Peyer's patch (tissue), 4 donors: Measurements from ENCODE around the gene USH2A. TPM values are rescaled to one million over a fixed set of nuclear protein-coding genes. Genes with fewer than 3 reads are reported as not detected.
"Not testable (repeated sequence)": the region's sequence is repeated elsewhere in the genome, so short reads cannot be mapped to it uniquely, and the experiment has no call there.

ENCODE experiments used
- DNase-seq, 3 donors: peaks; one replicate each; pipeline ENCODE4 v3.0.0-alpha.2; 2017 to 2019
- H3K27ac ChIP-seq, 4 donors: fragments of 200-600 bp; sonication (generic); one replicate each; pipeline ENCODE4 v1.5.1; 2016 to 2019
- H3K27me3 ChIP-seq, 2 donors: fragments of 200-600 bp; sonication (generic); one replicate each; pipeline ENCODE4 v1.5.1; 2019
- H3K36me3 ChIP-seq, 3 donors: fragments of 200-600 bp; sonication (generic); one replicate each; pipeline ENCODE4 v1.5.1; 2016 to 2019
- H3K4me1 ChIP-seq, 4 donors: fragments of 200-600 bp; sonication (generic); one replicate each; pipeline ENCODE4 v1.5.1; 2016 to 2019
- H3K4me3 ChIP-seq, 4 donors: fragments of 200-600 bp; sonication (generic); 1 replicate in 3 of 4; 2 replicates in 1 of 4; pipeline ENCODE4 v1.5.1; 2016 to 2019; ENCODE audit warnings: mild to moderate bottlenecking in 1 of 4
- H3K9me3 ChIP-seq, 4 donors: fragments of 200-600 bp; sonication (generic); one replicate each; pipeline ENCODE4 v1.5.1; 2016 to 2019; ENCODE audit warnings: mild to moderate bottlenecking in 1 of 4
- POLR2A ChIP-seq, 2 donors: fragments of 450-650 bp; IDR thresholded peaks; one replicate each; pipeline ENCODE4 v1.5.1; 2017; ENCODE audit warnings: antibody characterized with exemption in 2 of 2, mild to moderate bottlenecking in 2 of 2, moderate library complexity in 2 of 2
- total RNA-seq, 4 donors: library from RNA; depleted of rRNA; stranded (reverse); fragments of >200 nt; gene quantifications; one replicate each; pipeline ENCODE4 v1.1.0, GENCODE V29; 2016
- TF ChIP-seq, protein P1 (sequence below), 6 experiments: fragments of 450-650 bp in 4 of 6; fragments of 200-600 bp in 2 of 6; sonication (generic) in 1 of 6; IDR thresholded peaks; one replicate each; pipeline ENCODE4 v1.5.1; 2017 to 2019; ENCODE audit warnings: antibody characterized with exemption in 6 of 6, mild to moderate bottlenecking in 3 of 6, moderate library complexity in 1 of 6

The USH2A gene
- total RNA-seq, 4 donors from 2014 or later = not detected

DNA sequence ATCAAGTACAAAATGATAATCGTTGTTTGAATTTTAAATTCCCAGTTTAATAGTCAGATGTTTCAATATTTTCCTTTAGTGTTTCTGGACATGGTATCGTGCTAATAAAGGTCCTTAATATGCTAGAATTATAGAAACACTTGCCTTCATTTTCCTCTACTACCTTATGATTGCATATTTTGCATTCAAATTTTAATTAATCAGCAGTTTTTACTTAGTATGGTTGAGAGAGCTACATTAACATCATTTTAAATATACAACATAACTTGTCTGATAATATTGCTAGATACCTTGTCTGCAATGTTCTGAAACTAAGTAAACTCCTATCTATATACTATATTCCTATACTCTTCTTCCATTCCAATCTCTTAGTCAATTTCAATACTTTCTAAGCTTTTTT is 66.3 kb downstream of the USH2A start:
- Histone ChIP-seq H3K4me1 (no peaks in the 10 kb centered on the region), H3K4me3 (no peak overlapping the region), H3K27ac (no peak overlapping the region), H3K36me3 (no peaks in the 10 kb centered on the region), H3K9me3 (no peaks in the 10 kb centered on the region), H3K27me3 (no peaks in the 10 kb centered on the region)
- no peak for TF ChIP-seq POLR2A (IDR thresholded peaks at IDR 0.05)
- TF ChIP-seq, protein P1, sequence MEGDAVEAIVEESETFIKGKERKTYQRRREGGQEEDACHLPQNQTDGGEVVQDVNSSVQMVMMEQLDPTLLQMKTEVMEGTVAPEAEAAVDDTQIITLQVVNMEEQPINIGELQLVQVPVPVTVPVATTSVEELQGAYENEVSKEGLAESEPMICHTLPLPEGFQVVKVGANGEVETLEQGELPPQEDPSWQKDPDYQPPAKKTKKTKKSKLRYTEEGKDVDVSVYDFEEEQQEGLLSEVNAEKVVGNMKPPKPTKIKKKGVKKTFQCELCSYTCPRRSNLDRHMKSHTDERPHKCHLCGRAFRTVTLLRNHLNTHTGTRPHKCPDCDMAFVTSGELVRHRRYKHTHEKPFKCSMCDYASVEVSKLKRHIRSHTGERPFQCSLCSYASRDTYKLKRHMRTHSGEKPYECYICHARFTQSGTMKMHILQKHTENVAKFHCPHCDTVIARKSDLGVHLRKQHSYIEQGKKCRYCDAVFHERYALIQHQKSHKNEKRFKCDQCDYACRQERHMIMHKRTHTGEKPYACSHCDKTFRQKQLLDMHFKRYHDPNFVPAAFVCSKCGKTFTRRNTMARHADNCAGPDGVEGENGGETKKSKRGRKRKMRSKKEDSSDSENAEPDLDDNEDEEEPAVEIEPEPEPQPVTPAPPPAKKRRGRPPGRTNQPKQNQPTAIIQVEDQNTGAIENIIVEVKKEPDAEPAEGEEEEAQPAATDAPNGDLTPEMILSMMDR (IDR thresholded peaks at IDR 0.05) = no peak
- DNase-seq = no peak

DNA sequence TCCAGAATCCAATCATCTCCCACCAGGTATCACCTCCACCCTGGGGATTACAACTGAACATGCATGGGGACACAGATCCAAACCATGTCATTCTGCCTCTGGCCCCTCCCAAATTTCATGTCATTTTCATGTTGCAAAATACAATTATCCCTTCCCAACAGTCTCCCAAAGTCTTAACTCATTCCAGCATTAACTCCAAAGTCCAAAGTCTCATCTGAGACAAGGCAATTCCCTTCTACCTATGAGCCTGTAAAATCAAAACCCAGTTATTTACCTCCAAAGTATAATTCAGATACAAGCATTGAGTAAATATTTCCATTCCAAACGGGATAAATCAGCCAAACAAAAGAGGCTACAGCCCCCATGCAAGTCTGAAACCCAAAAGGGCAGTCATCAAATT is 73.1 kb downstream of the USH2A start:
- TF ChIP-seq POLR2A (IDR thresholded peaks at IDR 0.05) = no peak
- TF ChIP-seq, protein P1 (IDR thresholded peaks at IDR 0.05) = no peak
- Histone ChIP-seq H3K4me1 (no peaks in the 10 kb centered on the region), H3K36me3 (no peaks in the 10 kb centered on the region), H3K9me3 (no peaks in the 10 kb centered on the region), H3K4me3 (no peak overlapping the region), H3K27me3 (no peaks in the 10 kb centered on the region), H3K27ac (no peak overlapping the region)
- DNase-seq = no peak

DNA sequence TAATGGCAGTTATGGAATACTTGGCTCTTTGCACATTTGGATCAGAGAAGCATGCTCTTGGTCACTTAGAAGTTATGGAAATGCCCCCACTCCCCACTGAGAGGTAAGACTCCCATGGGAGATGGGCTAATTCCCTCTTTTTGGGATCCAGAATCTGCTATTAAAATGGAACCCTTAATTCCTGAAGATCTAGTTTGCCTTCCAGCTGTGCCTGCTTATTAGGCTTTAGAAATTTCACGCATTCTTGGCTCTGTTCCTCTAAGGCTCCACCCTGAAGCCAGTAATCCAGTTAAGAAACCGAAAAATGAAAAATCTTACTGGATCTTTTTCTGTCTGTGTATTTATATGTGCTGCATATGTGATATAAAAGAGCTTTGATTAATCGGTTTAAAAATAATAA is 76.7 kb downstream of the USH2A start:
- DNase-seq = no peak
- no peak overlapping the region for H3K4me3 ChIP-seq

DNA sequence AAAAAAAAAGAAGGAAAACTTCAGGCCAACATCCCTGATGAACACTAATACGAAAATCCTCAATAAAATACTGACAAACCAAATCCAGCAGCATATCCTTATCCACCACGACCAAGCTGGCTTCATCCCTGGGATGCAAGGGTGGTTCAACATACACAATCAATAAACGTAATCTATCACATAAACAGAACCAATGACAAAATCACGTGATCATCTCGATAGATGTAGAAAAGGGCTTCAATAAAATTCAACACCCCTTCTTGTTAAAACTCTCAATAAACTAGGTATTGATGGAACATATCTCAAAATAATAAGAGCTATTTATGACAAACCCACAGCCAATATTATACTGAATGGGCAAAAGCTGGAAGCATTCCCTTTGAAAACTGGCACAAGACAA is 82.7 kb downstream of the USH2A start:
- not testable (repeated sequence) for H3K27ac ChIP-seq, H3K4me3 ChIP-seq, DNase-seq, H3K4me1 ChIP-seq, H3K36me3 ChIP-seq, H3K27me3 ChIP-seq, H3K9me3 ChIP-seq

More for the DNA sequence above, 76.7 kb downstream of the USH2A start:
- H3K27ac ChIP-seq = no peak overlapping the region
- TF ChIP-seq POLR2A (IDR thresholded peaks at IDR 0.05) = no peak
- TF ChIP-seq, protein P1 (IDR thresholded peaks at IDR 0.05) = no peak
- H3K9me3 ChIP-seq = no peaks in the 10 kb centered on the region
- H3K36me3 ChIP-seq = no peaks in the 10 kb centered on the region
- no peaks in the 10 kb centered on the region for H3K27me3 ChIP-seq
- H3K4me1 ChIP-seq = no peaks in the 10 kb centered on the region

DNA sequence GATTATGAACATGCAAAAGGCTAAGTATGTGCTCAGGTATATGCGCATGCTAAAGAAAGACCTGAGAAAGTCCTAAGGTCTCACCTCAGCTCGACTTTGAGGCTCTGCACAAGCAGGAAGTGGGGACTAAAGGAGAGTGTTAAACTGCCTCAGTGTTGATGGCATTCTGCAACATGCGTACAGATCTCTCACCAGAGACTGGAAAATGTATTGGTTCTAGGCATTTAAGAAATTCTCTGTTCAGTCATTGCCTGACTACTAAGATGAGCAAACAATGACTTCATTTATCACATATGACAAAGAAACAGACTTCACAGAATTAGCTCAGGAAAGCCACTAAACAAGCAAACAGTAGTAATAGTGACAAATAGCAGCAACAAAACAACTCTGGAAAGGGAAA is 90.8 kb downstream of the USH2A start:
- no peak overlapping the region for H3K27ac ChIP-seq
- TF ChIP-seq, protein P1 (IDR thresholded peaks at IDR 0.05) = no peak
- TF ChIP-seq POLR2A (IDR thresholded peaks at IDR 0.05) = no peak
- DNase-seq = no peak
- H3K4me3 ChIP-seq = no peak overlapping the region
- H3K9me3 ChIP-seq = no peaks in the 10 kb centered on the region
- H3K36me3 ChIP-seq = no peaks in the 10 kb centered on the region
- H3K4me1 ChIP-seq = no peaks in the 10 kb centered on the region
- H3K27me3 ChIP-seq = no peaks in the 10 kb centered on the region

DNA sequence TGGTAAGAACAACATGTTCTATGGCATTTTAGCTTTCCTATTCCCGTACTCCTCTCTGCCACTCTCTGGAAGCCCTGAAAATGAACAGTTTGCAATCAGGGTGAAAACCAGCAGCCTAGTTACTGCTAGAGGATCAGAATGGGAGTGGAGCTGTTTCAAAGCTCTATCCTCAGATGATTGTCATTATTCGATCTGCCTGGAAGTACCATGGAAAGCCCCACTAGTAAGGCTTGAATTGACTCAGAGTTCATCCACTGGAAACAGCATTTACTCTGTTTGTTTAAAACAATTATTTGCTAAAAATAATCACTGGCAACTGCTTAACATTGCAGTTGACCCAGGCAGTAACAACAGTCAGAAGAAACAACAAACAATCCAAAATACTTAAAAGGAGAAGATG is 91.2 kb downstream of the USH2A start:
- no peaks in the 10 kb centered on the region for H3K36me3 ChIP-seq
- H3K27me3 ChIP-seq = no peaks in the 10 kb centered on the region
- no peak for DNase-seq
- no peak overlapping the region for H3K27ac ChIP-seq
- no peak for TF ChIP-seq POLR2A (IDR thresholded peaks at IDR 0.05)
- TF ChIP-seq, protein P1 (IDR thresholded peaks at IDR 0.05) = no peak
- H3K9me3 ChIP-seq = no peaks in the 10 kb centered on the region
- no peak overlapping the region for H3K4me3 ChIP-seq
- no peaks in the 10 kb centered on the region for H3K4me1 ChIP-seq
